ENCODE results near the gene TDRD1. TPM values are rescaled to one million over a fixed set of nuclear protein-coding genes. Genes with fewer than 3 reads are reported as not detected.

TDRD1 gene
- total and polyA plus RNA-seq, 2 donors from 2014 or later: 0.88 TPM; not detected in 1

DNA sequence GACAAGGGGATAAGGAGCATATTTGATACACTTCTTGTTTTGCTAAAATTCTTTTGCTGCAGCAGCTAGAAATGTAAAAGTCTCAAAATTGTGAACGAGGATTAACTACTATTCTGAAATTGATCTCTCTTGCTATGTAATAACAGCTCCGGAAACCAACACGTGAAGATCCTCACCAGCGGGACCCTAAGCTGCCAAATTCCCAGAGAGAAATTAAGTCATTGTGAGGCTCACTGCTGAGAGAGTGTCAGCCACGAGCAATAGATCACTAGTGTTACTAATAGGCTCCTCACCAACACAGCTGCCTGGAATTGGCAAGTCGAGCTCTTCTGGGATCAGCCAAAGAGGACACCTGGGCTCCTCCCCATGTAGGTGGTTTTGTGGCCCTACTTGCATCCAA is 54.3 kb downstream of the TDRD1 start:
- Histone ChIP-seq H3K27me3 (ENCODE audit: control insufficient read depth, insufficient read depth, low read length) (peaks cover 7% of the 10 kb centered on the region), H3K9ac (ENCODE audit: low read length in 3 of 3) (no peak overlapping the region), H3K4me1 (ENCODE audit: control insufficient read depth in 2 of 3, insufficient read depth in 2 of 3, low read depth in 1 of 3, low read length in 3 of 3) (no peaks in the 10 kb centered on the region), H3K4me3 (ENCODE audit: low read length in 3 of 3) (no peak overlapping the region), H3K27ac (ENCODE audit: low read depth in 2 of 2, low read length in 2 of 2) (no peak overlapping the region), H3K9me3 (ENCODE audit: control insufficient read depth in 2 of 3, insufficient read depth in 1 of 3, low read length in 3 of 3) (no peaks in the 10 kb centered on the region), H3K36me3 (ENCODE audit: control insufficient read depth in 2 of 3, insufficient read depth in 3 of 3, low read length in 3 of 3) (no peaks in the 10 kb centered on the region)
- intact Hi-C loops (cut with DNase I): no loop called here
- TF ChIP-seq, protein P1, sequence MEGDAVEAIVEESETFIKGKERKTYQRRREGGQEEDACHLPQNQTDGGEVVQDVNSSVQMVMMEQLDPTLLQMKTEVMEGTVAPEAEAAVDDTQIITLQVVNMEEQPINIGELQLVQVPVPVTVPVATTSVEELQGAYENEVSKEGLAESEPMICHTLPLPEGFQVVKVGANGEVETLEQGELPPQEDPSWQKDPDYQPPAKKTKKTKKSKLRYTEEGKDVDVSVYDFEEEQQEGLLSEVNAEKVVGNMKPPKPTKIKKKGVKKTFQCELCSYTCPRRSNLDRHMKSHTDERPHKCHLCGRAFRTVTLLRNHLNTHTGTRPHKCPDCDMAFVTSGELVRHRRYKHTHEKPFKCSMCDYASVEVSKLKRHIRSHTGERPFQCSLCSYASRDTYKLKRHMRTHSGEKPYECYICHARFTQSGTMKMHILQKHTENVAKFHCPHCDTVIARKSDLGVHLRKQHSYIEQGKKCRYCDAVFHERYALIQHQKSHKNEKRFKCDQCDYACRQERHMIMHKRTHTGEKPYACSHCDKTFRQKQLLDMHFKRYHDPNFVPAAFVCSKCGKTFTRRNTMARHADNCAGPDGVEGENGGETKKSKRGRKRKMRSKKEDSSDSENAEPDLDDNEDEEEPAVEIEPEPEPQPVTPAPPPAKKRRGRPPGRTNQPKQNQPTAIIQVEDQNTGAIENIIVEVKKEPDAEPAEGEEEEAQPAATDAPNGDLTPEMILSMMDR (IDR thresholded peaks at IDR 0.05; ENCODE audit: borderline replicate concordance, extremely low read depth, insufficient read depth): no peak
- FAIRE-seq: no peak
- DNase-seq: no peak

DNA sequence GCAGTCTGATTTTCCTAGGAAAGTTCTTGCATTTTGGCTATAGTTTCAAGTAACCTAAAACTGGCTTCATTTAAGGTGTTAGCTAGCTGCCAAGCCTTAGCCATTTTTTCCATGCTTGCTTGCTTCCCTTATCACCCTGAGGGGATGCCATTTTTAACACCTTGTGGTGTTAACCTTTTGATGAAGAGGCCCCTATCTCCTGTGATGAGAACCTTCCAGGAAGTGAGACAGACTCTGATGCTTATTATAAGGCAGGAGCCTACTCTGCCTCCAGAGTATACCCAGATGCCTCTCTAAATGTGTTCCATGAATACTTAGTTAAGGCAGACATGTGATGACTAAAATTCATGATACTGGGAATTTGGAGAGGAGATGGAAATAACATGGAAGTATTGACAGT is 55.0 kb downstream of the TDRD1 start:
- peaks cover 13% of the 10 kb centered on the region for H3K27me3 ChIP-seq (ENCODE audit: control insufficient read depth, insufficient read depth, low read length)
- TF ChIP-seq, protein P1 (IDR thresholded peaks at IDR 0.05; ENCODE audit: borderline replicate concordance, extremely low read depth, insufficient read depth): no peak
- no peaks in the 10 kb centered on the region for H3K4me1 ChIP-seq (ENCODE audit: control insufficient read depth in 2 of 3, insufficient read depth in 2 of 3, low read depth in 1 of 3, low read length in 3 of 3)
- no peak overlapping the region for H3K9ac ChIP-seq (ENCODE audit: low read length in 3 of 3)
- intact Hi-C loops (cut with DNase I): no loop called here
- DNase-seq (no peak), FAIRE-seq (no peak)
- H3K4me3 ChIP-seq (ENCODE audit: low read length in 3 of 3): no peak overlapping the region
- no peak overlapping the region for H3K27ac ChIP-seq (ENCODE audit: low read depth in 2 of 2, low read length in 2 of 2)
- H3K36me3 ChIP-seq (ENCODE audit: control insufficient read depth in 2 of 3, insufficient read depth in 3 of 3, low read length in 3 of 3): no peaks in the 10 kb centered on the region
- no peaks in the 10 kb centered on the region for H3K9me3 ChIP-seq (ENCODE audit: control insufficient read depth in 2 of 3, insufficient read depth in 1 of 3, low read length in 3 of 3)

DNA sequence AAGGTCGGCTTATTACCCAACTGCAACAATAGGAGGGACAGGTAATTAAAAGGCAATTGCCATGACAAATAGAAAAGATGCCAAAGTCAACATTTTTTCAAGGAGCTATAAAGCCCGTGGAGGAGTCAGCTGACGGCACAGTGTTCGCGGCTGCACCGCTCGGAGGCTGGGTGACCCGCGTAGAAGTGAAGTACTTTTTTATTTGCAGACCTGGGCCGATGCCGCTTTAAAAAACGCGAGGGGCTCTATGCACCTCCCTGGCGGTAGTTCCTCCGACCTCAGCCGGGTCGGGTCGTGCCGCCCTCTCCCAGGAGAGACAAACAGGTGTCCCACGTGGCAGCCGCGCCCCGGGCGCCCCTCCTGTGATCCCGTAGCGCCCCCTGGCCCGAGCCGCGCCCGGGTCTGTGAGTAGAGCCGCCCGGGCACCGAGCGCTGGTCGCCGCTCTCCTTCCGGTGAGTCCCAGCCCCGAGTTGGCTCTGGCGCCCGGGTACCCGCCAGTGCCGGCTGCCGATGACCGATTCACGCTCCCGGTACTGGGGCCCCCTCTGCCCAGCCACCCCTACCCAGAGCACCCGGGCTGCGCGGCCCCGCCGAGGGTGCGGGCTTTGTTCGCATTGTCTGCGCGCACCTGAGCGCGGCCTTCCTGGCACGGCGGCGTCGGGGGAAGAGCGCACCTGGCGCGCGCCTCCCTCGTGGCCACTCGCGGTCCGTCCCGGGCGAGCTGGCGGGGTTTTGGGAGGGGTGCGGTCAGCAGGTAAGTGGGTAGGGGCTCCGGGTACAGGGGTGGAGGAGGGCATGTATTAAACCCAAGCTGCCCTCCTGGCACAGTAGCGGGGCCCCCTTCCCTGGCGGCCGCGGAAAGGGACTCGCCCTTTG is 60.2 kb downstream of the TDRD1 start, which contains the start of gene VWA2:
VWA2 (plus strand) TSS at position 138 of the 877 bp plus-strand sequence. CDS start 9,460 bp downstream, outside the sequence.
- peaks cover 13% of the 10 kb centered on the region for H3K27me3 ChIP-seq (ENCODE audit: control insufficient read depth, insufficient read depth, low read length)

More for the DNA sequence above, 60.2 kb downstream of the TDRD1 start, which contains the start of gene VWA2:
- Histone ChIP-seq H3K9me3 (ENCODE audit: control insufficient read depth in 2 of 3, insufficient read depth in 1 of 3, low read length in 3 of 3) (no peaks in the 10 kb centered on the region), H3K4me3 (ENCODE audit: low read length in 3 of 3) (peak within 1 kb of the TSS in 2 of 3 donors; percentile 1 to 52), H3K36me3 (ENCODE audit: control insufficient read depth in 2 of 3, insufficient read depth in 3 of 3, low read length in 3 of 3) (no peaks in the 10 kb centered on the region), H3K4me1 (ENCODE audit: control insufficient read depth in 2 of 3, insufficient read depth in 2 of 3, low read depth in 1 of 3, low read length in 3 of 3) (no peaks in the 10 kb centered on the region), H3K9ac (ENCODE audit: low read length in 3 of 3) (no peak within 1 kb of the TSS), H3K27ac (ENCODE audit: low read depth in 2 of 2, low read length in 2 of 2) (no peak within 1 kb of the TSS)
- FAIRE-seq: no peak
- TF ChIP-seq, protein P1 (IDR thresholded peaks at IDR 0.05; ENCODE audit: borderline replicate concordance, extremely low read depth, insufficient read depth): peak; percentile 39
- intact Hi-C loops (cut with DNase I): no loop called here
- peak; percentile 60 to 79 (median 65) for DNase-seq
